ENCODE results near the gene NXF2. TPM values are rescaled to one million over a fixed set of nuclear protein-coding genes. Genes with fewer than 3 reads are reported as not detected.
"Not testable (repeated sequence)": the region's sequence is repeated elsewhere in the genome, so short reads cannot be mapped to it uniquely, and the experiment has no call there.

Gene NXF2, protein sequence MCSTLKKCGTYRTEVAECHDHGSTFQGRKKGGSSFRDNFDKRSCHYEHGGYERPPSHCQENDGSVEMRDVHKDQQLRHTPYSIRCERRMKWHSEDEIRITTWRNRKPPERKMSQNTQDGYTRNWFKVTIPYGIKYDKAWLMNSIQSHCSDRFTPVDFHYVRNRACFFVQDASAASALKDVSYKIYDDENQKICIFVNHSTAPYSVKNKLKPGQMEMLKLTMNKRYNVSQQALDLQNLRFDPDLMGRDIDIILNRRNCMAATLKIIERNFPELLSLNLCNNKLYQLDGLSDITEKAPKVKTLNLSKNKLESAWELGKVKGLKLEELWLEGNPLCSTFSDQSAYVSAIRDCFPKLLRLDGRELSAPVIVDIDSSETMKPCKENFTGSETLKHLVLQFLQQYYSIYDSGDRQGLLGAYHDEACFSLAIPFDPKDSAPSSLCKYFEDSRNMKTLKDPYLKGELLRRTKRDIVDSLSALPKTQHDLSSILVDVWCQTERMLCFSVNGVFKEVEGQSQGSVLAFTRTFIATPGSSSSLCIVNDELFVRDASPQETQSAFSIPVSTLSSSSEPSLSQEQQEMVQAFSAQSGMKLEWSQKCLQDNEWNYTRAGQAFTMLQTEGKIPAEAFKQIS
- 0.30 and 0.76 TPM in 2 replicates for total RNA-seq (2014; rRNA removed; shearing (Covaris generic))
- polyA plus RNA-seq (2015; cell fraction: cytosol; rRNA removed), result 0.10 TPM in 1 of 2 replicates, not detected in the other
- polyA plus RNA-seq (2015; cell fraction: nucleus; rRNA removed), result 0.44 TPM in 1 of 2 replicates, not detected in the other

DNA sequence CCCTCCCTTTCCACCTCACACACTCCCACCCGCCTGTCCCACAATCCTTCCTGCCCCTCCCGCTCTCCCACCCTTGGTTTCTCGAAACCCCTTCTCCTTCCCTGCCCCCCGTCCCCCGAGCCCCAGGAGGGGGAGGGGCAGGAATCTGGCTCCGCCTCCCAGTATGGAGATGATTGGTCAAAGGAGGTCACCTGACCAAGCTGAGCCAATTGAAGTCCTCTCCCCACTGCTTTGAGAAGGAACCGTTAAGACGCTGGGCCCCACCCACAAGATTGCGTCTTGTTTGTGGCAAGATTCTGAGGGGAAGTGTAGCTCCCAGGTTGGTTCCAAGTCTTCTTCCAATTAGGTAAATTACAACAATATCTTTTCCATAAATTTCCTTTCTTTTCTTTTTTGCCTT, at the start of gene NXF2:
Gene NXF2, plus strand, starts transcription at position 275 of the 400 bp plus-strand sequence. CDS start 59,912 bp downstream, outside the sequence.
- DNase-seq (ENCODE audit: low read depth), result not testable (repeated sequence)

DNA sequence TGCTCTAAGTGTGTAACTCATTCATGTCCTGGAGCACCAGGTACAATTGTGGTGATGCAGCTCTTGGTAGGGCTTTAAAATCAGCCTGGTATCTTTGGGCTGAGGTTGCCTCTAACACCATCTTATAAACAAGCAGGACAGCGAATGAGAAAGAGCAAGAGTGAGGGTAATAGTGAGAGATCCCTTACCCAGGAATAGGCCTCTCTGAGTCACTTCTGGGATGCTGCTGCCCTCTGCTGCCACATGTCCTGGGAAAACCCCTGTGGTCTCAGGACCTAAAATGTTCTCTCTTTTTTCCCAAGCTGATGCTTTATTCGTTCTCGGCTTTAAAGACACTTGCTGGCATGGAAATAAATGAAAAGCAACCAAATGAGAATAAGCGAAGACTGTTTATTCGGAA, 39.0 kb upstream of the NXF2 start:
- not testable (repeated sequence) for DNase-seq (ENCODE audit: low read depth)

DNA sequence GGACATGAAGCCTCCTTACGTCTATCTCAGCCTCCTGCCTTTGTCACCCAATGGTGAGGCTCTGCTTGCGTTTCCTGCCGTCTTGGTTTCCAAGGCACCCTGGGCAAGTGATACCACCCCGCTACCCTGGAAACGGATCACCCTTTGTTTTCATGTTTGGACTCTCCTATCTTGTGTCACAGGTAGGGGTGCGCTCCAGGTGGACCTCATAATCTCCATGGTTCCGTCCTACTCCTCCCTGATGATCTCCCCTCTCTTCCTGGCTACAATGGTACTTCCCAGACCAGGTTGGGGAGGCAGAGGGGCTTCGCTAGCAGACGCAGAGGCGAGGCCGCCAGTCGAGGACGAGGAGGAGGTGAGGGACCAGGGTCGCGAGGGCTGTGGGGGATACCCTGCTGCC, 32.0 kb upstream of the NXF2 start, which contains the start of gene TCP11X1:
Gene TCP11X1, plus strand, starts transcription at position 316 of the 400 bp plus-strand sequence.
- DNase-seq (ENCODE audit: low read depth), result not testable (repeated sequence)

DNA sequence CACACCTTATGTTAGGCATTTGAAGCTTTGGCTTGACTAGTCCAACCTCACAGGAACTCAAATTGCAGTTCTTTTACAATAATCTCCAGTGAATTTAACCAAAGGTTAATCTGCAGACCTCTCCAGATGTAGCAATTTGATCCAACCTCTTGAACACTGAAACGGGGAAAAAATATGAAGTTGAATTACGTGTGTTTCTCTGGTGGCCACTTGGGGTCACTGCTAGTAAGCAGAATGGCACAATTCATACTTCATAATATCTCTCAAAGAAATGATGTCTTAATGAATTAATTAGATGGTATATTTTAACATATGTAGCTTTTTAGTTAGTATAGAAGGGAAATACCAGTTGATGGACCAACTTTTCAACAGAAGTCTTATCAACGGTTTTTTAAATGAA, 30.5 kb upstream of the NXF2 start:
- not testable (repeated sequence) for DNase-seq (ENCODE audit: low read depth)

DNA sequence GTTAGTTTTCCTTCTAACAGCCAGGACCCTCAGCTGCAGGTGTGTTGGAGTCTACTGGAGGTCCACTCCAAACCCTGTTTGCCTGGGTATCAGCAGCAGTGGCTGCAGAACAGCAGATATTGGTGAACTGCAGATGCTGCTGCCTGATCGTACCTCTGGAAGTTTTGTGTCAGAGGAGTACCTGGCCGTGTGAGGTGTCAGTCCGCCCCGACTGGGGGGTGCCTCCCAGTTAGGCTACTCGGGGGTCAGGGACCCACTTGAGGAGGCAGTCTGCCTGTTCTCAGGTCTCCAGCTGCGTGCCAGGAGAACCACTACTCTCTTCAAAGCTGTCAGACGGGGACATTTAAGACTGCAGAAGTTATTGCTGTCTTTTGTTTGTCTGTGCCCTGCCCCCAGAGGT, 11.3 kb upstream of the NXF2 start:
- DNase-seq (ENCODE audit: low read depth), result not testable (repeated sequence)

DNA sequence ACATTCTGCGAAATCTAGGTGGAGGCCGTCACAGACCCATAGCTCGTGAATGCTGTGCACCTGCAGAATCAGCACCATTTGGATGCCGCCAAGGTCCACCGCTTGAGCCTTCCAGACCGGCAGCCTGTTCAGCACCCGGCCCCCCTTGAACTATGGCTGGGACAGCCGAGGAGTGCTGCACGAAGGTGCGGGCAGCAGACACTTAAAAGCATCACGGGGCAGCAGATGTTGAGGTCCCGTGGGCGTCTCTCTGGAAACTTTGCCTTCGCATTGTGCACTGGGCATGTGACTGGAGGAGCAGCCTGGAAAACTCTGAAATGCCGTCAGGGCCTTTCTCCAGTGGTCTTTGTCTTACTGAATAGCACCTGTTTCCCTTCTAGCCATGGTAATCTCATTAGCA, 6.7 kb upstream of the NXF2 start:
- DNase-seq (ENCODE audit: low read depth), result not testable (repeated sequence)

DNA sequence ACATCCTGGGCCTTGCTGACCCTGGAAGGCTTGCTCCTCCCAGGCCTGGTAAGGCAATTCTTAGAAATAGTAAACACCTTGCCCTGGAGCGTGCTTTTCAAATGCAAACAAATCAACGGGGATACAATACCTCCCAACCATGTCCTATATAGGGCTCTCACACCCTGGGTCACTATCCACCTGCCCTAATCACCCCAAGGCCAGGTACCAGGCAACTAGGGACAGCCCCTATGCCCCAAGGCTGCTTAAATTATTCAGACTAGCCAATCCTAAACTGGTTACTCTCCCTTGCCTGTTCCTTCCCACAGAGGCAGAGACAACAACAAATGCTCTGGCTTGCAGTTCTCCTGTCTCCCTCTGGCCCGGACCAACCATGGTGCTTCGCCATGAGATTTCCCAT, 25.3 kb downstream of the NXF2 start:
- not testable (repeated sequence) for DNase-seq (ENCODE audit: low read depth)

DNA sequence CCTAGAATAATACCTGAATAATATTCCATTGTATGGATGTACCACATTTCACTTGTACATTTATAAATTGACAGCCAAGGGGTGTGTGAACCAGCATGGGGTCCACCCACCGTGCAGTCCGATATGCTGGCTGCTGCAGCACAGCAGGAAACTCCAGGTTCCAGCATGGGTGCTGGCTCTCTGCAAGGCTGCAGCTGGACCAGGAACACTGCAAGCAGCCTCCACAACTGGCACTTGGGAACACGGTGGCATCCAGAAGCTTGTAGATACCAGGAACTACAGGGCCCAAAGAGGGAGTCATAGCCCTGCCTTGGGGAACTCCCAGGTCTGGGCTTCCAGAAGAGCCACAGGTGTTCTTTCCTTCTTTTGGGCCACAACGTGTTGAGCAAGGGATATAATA, 91.2 kb downstream of the NXF2 start:
- DNase-seq (ENCODE audit: low read depth), result no peak

DNA sequence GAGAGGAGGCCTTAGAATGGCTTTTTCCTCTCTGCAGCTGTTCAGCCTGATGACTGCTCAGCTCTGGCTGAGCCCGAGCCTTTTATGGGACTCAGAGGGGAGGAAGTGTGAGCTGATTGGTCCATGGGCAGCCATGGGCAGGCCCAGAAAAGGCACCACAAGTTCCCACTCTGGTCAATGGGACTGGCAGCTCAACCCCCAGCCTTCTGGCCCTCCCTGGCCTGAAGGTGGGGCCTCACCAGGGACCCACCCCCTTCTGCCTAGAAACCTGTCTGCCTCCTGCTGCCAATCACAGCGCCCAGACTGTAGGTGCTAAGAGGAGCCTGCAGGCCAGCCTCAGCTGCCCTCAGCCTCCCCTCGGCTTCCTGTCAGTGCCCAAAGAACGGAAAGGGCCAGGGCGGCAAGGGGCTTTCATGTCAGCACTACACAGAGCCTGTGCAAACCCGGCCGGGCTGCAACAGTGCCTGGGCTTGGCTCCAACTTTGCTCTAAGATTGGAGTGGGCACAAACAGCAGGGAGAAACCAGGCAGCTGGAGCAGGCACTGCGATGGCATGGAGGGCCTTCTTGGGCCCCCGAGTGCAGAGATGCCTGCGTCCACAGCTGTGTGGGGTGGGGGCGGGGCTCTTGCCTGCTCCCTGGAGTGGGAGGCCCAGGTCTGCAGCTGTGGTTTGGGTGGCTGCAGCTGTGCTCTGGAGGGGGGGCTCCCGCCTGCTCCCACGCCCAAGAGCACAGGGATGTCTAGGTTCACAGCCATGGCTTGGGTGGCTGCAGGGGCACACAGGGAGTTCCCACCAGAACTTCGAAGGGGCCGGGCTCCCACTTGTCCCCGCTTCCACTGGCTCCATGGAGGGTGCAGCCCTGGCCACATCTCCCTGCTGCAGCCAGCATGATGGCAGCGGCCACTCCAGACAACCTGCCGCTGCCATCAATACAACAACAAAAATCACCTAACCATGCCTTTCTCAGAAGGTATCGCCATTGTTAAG, 92.6 kb downstream of the NXF2 start:
- peak; percentile 16 for DNase-seq (ENCODE audit: low read depth)

DNA sequence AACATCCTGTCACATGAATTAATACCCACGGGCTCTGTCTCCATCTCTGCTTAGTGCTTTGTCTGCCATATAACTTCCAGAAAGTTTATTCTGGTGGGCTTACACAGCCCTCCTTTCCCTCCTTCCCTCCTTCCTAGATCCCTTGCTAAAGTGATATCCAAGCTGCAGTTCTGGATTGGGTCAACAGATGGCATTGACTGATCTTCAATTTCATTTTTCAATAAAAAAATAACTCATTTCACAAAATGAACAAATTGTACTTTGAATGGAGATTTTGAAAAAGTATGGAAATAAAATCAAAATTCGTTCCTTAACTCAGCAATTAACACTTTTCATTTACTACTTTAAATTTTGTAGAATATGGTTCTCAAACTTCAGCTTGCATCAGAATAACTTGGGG, 94.9 kb downstream of the NXF2 start:
- DNase-seq (ENCODE audit: low read depth), result no peak

DNA sequence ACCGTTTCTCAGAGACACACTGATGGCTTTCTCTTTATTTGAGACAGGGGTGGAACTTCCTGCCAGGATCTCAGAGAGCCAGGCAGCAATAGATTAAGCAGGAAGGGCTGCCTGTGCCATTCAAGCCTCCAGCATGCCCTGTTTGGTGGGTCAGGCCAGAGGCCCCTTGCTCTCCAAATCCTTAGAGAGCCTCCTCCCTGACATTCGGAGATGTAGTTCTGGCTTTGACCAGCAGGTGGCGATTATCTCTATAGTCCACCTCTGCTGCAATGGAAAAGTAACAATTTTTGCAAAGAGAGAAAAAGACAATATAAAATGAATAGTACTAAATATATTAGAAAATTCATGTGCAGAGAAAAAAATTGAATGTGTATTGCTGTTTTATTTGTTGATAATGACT, 98.9 kb downstream of the NXF2 start:
- peak; percentile 12 for DNase-seq (ENCODE audit: low read depth)

Other genes starting within 250 kb of the NXF2 start
- gene TCEAL2, start 121.5 kb upstream of the NXF2 start, total RNA-seq (2014; rRNA removed; shearing (Covaris generic)), result 0.17 and 0.37 TPM in 2 replicates
- not detected in 2 replicates for gene TCEAL6, start 104.7 kb upstream of the NXF2 start, total RNA-seq (2014; rRNA removed; shearing (Covaris generic))
- not detected in 2 replicates for gene BEX5, start 91.2 kb upstream of the NXF2 start, total RNA-seq (2014; rRNA removed; shearing (Covaris generic))
- gene TCP11X1, start 31.9 kb upstream of the NXF2 start, total RNA-seq (2014; rRNA removed; shearing (Covaris generic)), result 0.05 TPM in 1 of 2 replicates, not detected in the other
- gene NXF2B, start 192.8 kb downstream of the NXF2 start, total RNA-seq (2014; rRNA removed; shearing (Covaris generic)), result 0.40 and 0.76 TPM in 2 replicates
- gene TCP11X2, start 224.6 kb downstream of the NXF2 start, total RNA-seq (2014; rRNA removed; shearing (Covaris generic)), result 0.10 TPM in 1 of 2 replicates, not detected in the other